Coronary artery (tissue), 2 donors: ENCODE measurements around the gene MBNL2.

Experiments
- DNase-seq: peaks from one replicate; pipeline ENCODE4 v3.0.0-alpha.2; 2017; ENCODE audit warnings: low spot score
- H3K27ac ChIP-seq, 2 donors: fragments of 200-600 bp; sonication (generic); one replicate each; pipeline ENCODE4 v1.5.1; 2016 to 2019
- H3K4me3 ChIP-seq: fragments of 200-600 bp; sonication (generic); 2 replicates; pipeline ENCODE4 v1.5.1; 2016; ENCODE audit warnings: mild to moderate bottlenecking, moderate library complexity
- TF ChIP-seq, protein P1 (sequence below): fragments of 200-600 bp; sonication (generic); IDR thresholded peaks from one replicate; pipeline ENCODE4 v1.5.1; 2019; ENCODE audit warnings: antibody characterized with exemption

MBNL2 gene

GRCh38 chr13:97332742-97333141 is 110.6 kb downstream of the MBNL2 start:
- Histone ChIP-seq H3K4me3 (no peak overlapping the region), H3K27ac (no peak overlapping the region)
- TF ChIP-seq, protein P1, sequence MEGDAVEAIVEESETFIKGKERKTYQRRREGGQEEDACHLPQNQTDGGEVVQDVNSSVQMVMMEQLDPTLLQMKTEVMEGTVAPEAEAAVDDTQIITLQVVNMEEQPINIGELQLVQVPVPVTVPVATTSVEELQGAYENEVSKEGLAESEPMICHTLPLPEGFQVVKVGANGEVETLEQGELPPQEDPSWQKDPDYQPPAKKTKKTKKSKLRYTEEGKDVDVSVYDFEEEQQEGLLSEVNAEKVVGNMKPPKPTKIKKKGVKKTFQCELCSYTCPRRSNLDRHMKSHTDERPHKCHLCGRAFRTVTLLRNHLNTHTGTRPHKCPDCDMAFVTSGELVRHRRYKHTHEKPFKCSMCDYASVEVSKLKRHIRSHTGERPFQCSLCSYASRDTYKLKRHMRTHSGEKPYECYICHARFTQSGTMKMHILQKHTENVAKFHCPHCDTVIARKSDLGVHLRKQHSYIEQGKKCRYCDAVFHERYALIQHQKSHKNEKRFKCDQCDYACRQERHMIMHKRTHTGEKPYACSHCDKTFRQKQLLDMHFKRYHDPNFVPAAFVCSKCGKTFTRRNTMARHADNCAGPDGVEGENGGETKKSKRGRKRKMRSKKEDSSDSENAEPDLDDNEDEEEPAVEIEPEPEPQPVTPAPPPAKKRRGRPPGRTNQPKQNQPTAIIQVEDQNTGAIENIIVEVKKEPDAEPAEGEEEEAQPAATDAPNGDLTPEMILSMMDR, result no peak
- DNase-seq, result no peak

- DNase-seq, result no peak
- TF ChIP-seq, protein P1, result no peak
- Histone ChIP-seq H3K4me3 (no peak overlapping the region), H3K27ac (no peak overlapping the region)
Observed at GRCh38 chr13:97333983-97334382, 111.8 kb downstream of the MBNL2 start.

DNA sequence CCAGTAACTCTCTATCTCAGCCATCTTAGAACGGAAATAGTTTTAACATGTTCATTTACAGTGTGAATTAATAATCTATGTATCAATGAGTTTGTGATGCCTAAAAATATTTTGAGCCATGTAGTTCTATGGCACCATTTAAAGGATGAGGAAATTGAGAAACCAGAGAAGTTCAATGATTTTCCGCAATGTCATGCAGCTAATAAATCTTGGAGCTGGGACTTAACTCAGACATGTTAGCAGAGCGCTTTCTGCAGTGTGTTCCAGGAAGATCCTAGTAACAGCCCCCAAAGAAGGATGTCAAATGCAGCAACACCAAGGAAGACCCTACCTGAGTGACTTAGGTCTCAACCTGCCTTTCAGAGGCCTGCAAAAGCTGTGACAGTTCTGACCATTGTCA is 112.6 kb downstream of the MBNL2 start:
- H3K27ac ChIP-seq, result no peak overlapping the region
- DNase-seq, result no peak
- no peak overlapping the region for H3K4me3 ChIP-seq
- TF ChIP-seq, protein P1, result no peak

GRCh38 chr13:97335488-97336134 is 113.5 kb downstream of the MBNL2 start:
- no peak for DNase-seq
- H3K4me3 ChIP-seq, result no peak overlapping the region
- TF ChIP-seq, protein P1, result no peak
- H3K27ac ChIP-seq, result peak overlapping the region; percentile 67

DNA sequence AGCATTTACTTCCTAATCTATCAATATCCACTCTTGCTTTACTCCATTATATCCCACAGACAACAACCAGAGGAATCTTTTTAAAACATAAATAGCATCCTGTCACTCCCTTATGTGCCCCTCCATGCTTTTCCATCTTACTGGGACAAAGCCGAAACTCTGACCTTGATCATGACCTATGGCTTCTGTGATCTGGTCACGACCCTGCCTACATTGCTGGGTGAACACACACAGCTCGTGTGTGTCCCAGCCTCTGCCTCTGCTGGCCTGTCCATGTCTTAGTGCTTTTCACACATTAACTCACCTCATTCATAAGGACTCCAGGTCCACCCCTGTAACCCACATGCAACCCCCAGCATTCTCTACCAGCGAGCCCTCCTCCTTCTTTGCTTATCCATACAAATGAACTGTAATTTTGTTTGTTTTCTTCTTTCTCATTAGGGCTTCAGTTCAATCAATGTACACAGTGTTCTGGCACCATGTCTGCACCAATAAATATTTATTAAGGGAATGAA is 115.9 kb downstream of the MBNL2 start:
- DNase-seq, result no peak
- Histone ChIP-seq H3K4me3 (no peak overlapping the region), H3K27ac (peak overlapping the region in 1 of 2 donors; percentile 15)
- TF ChIP-seq, protein P1, result no peak

- no peak for DNase-seq
- Histone ChIP-seq H3K4me3 (no peak overlapping the region), H3K27ac (peak overlapping the region in 1 of 2 donors; percentile 87)
- TF ChIP-seq, protein P1, result no peak
Observed at GRCh38 chr13:97338571-97338970, 116.4 kb downstream of the MBNL2 start.
